CD14-positive monocyte (primary cell): Measurements from ENCODE around the gene WDR20. TPM values are rescaled to one million over a fixed set of nuclear protein-coding genes. Genes with fewer than 3 reads are reported as not detected.

Experiments used
- DNase-seq, 3 donors: peaks; one replicate each; pipeline ENCODE4 v3.0.0-alpha.2; 2011 to 2022
- H2AFZ ChIP-seq: 2 replicates; pipeline ENCODE4 v1.6.0; 2012; ENCODE audit warnings: mild to moderate bottlenecking, low read depth, low read length, inconsistent platforms; ENCODE audit not compliant: insufficient read depth, poor library complexity, severe bottlenecking
- H3K27ac ChIP-seq, 2 donors: 1 replicate in 1 of 2; 2 replicates in 1 of 2; pipeline ENCODE4 v1.5.1; 2012 to 2013; ENCODE audit warnings: low read length in 2 of 2, control low read depth in 1 of 2, inconsistent platforms in 1 of 2, low read depth in 1 of 2, mild to moderate bottlenecking in 1 of 2
- H3K27me3 ChIP-seq, 2 donors: one replicate each; pipeline versions ENCODE4 v1.6.0 to v1.6.1; 2011 to 2013; ENCODE audit warnings: low read length in 2 of 2; ENCODE audit not compliant: control insufficient read depth in 2 of 2, insufficient read depth in 2 of 2
- H3K36me3 ChIP-seq, 2 donors: replicated peaks in 1 of 2; 1 replicate in 1 of 2; 2 replicates in 1 of 2; pipeline versions ENCODE4 v1.5.1 to v1.6.1; 2012 to 2013; ENCODE audit warnings: low read length in 2 of 2, control low read depth in 1 of 2, inconsistent platforms in 1 of 2, mild to moderate bottlenecking in 1 of 2; ENCODE audit not compliant: insufficient read depth in 2 of 2, control insufficient read depth in 1 of 2
- H3K4me1 ChIP-seq, 2 donors: 1 replicate in 1 of 2; 2 replicates in 1 of 2; pipeline versions ENCODE4 v1.5.1 to v1.6.1; 2012 to 2013; ENCODE audit warnings: low read length in 2 of 2, control low read depth in 1 of 2, inconsistent platforms in 1 of 2, mild to moderate bottlenecking in 1 of 2, moderate library complexity in 1 of 2; ENCODE audit not compliant: insufficient read depth in 2 of 2, control insufficient read depth in 1 of 2
- H3K4me2 ChIP-seq: replicated peaks from 2 replicates; pipeline ENCODE3; 2012; ENCODE audit warnings: low read length, moderate library complexity, mild to moderate bottlenecking; ENCODE audit not compliant: poor library complexity, severe bottlenecking; ENCODE audit errors: extremely low read depth
- H3K4me3 ChIP-seq, 3 experiments: fragments of 200-600 bp in 1 of 3; sonication (generic) in 1 of 3; replicated peaks in 1 of 3; 1 replicate in 2 of 3; 2 replicates in 1 of 3; pipeline ENCODE4 v1.5.1; 2011 to 2013; ENCODE audit warnings: low read length in 3 of 3, mild to moderate bottlenecking in 3 of 3, control low read depth in 2 of 3, low read depth in 2 of 3, inconsistent platforms in 1 of 3, moderate library complexity in 1 of 3
- H3K79me2 ChIP-seq: 2 replicates; pipeline ENCODE4 v1.6.0; 2012; ENCODE audit warnings: mild to moderate bottlenecking, control low read depth, inconsistent platforms, low read length, moderate library complexity; ENCODE audit not compliant: insufficient read depth
- H3K9ac ChIP-seq: 2 replicates; pipeline ENCODE4 v1.6.0; 2017; ENCODE audit warnings: low read length, mild to moderate bottlenecking; ENCODE audit not compliant: insufficient read depth, poor library complexity, severe bottlenecking
- H3K9me3 ChIP-seq, 2 donors: replicated peaks in 1 of 2; 1 replicate in 1 of 2; 2 replicates in 1 of 2; pipeline versions ENCODE4 v1.5.1 to v1.6.1; 2012 to 2013; ENCODE audit warnings: low read length in 2 of 2, control low read depth in 1 of 2; ENCODE audit not compliant: control insufficient read depth in 1 of 2, insufficient read depth in 1 of 2
- H4K20me1 ChIP-seq: 2 replicates; pipeline ENCODE4 v1.6.0; 2012; ENCODE audit warnings: mild to moderate bottlenecking, low read length, control low read depth, moderate library complexity; ENCODE audit not compliant: insufficient read depth
- H3K27ac Mint-ChIP-seq, 7 donors: one replicate each; pipeline ENCODE4 v1.8.0; 2020; ENCODE audit warnings: mild to moderate bottlenecking in 7 of 7, mixed read lengths in 7 of 7, moderate library complexity in 6 of 7, inconsistent platforms in 2 of 7
- H3K27me3 Mint-ChIP-seq, 3 donors: one replicate each; pipeline ENCODE4 v1.8.0; 2021 to 2022; ENCODE audit warnings: low read depth in 3 of 3, mild to moderate bottlenecking in 3 of 3, mixed read lengths in 3 of 3, moderate library complexity in 3 of 3, inconsistent platforms in 1 of 3
- H3K36me3 Mint-ChIP-seq, 2 donors: one replicate each; pipeline ENCODE4 v1.8.0; 2020; ENCODE audit warnings: mixed read lengths in 2 of 2, inconsistent platforms in 1 of 2, mild to moderate bottlenecking in 1 of 2
- H3K4me1 Mint-ChIP-seq: one replicate; pipeline ENCODE4 v1.8.0; 2020; ENCODE audit warnings: mild to moderate bottlenecking, mixed read lengths
- H3K4me3 Mint-ChIP-seq, 2 donors: one replicate each; pipeline ENCODE4 v1.8.0; 2020; ENCODE audit warnings: mild to moderate bottlenecking in 2 of 2, mixed read lengths in 2 of 2, moderate library complexity in 1 of 2
- H3K9me3 Mint-ChIP-seq, 7 donors: one replicate each; pipeline ENCODE4 v1.8.0; 2020 to 2022; ENCODE audit warnings: mixed read lengths in 7 of 7, mild to moderate bottlenecking in 6 of 7, moderate library complexity in 6 of 7, inconsistent platforms in 2 of 7
- WGBS: methylation state at CpG from one replicate; pipeline ENCODE4 v1.1.5; 2013; ENCODE audit warnings: missing lambda C conversion rate; ENCODE audit not compliant: insufficient coverage; 5-methylcytosine and 5-hydroxymethylcytosine counted together
- intact Hi-C, 2 donors: fragments of 100-400 bp; cut with micrococcal nuclease; formaldehyde crosslinking; loops; one replicate each; pipeline versions ENCODE4 v1.15.0 to v1.15.1; 2023
- polyA plus RNA-seq, 3 donors: library from polyadenylated mRNA; depleted of rRNA in 1 of 3; unstranded in 2 of 3; stranded (reverse) in 1 of 3; fragments of 300-500 nt in 2 of 3; fragments of >200 nt in 1 of 3; fragmentation: Illumina TruSeq in 2 of 3; gene quantifications; 1 replicate in 2 of 3; 2 replicates in 1 of 3; pipeline ENCODE4 v1.2.3, GENCODE V29; 2012 to 2021
- TF ChIP-seq, protein P1 (sequence below): fragments of 200-600 bp; IDR thresholded peaks from one replicate; pipeline ENCODE4 v1.8.0; 2022; ENCODE audit warnings: antibody characterized with exemption, mild to moderate bottlenecking

WDR20 gene
- polyA plus RNA-seq, 3 donors, result 7.4 to 13.3 (median 9.0) TPM

- Mint-ChIP-seq H3K27ac (no peak overlapping the region), H3K9me3 (peaks cover 0 to 2% (median 0%) of the 10 kb centered on the region in 7 donors), H3K4me3 (no peak overlapping the region), H3K36me3 (peaks cover 6 to 13% of the 10 kb centered on the region in 2 donors), H3K4me1 (no peaks in the 10 kb centered on the region), H3K27me3 (no peaks in the 10 kb centered on the region)
- no peaks in the 10 kb centered on the region for H3K4me1 ChIP-seq
- H3K27me3 ChIP-seq, result no peaks in the 10 kb centered on the region
- no peak overlapping the region for H3K27ac ChIP-seq
- H3K9me3 ChIP-seq, result no peaks in the 10 kb centered on the region
- no peak overlapping the region for H3K9ac ChIP-seq
- no peak for DNase-seq
- WGBS, result 93% methylated on average over 25 of the region's 28 CpGs
- H3K4me2 ChIP-seq, result no peak overlapping the region
- TF ChIP-seq, protein P1, sequence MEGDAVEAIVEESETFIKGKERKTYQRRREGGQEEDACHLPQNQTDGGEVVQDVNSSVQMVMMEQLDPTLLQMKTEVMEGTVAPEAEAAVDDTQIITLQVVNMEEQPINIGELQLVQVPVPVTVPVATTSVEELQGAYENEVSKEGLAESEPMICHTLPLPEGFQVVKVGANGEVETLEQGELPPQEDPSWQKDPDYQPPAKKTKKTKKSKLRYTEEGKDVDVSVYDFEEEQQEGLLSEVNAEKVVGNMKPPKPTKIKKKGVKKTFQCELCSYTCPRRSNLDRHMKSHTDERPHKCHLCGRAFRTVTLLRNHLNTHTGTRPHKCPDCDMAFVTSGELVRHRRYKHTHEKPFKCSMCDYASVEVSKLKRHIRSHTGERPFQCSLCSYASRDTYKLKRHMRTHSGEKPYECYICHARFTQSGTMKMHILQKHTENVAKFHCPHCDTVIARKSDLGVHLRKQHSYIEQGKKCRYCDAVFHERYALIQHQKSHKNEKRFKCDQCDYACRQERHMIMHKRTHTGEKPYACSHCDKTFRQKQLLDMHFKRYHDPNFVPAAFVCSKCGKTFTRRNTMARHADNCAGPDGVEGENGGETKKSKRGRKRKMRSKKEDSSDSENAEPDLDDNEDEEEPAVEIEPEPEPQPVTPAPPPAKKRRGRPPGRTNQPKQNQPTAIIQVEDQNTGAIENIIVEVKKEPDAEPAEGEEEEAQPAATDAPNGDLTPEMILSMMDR, result no peak
- no peak overlapping the region for H3K4me3 ChIP-seq
- intact Hi-C loops, result no loop called here
- no peak overlapping the region for H2AFZ ChIP-seq
- H4K20me1 ChIP-seq, result no peaks in the 10 kb centered on the region
- H3K36me3 ChIP-seq, result peaks cover 0 to 10% of the 10 kb centered on the region in 2 donors
- H3K79me2 ChIP-seq, result no peaks in the 10 kb centered on the region
Measured at GRCh38 chr14:102227184-102227964, 87.7 kb downstream of the WDR20 start.

DNA sequence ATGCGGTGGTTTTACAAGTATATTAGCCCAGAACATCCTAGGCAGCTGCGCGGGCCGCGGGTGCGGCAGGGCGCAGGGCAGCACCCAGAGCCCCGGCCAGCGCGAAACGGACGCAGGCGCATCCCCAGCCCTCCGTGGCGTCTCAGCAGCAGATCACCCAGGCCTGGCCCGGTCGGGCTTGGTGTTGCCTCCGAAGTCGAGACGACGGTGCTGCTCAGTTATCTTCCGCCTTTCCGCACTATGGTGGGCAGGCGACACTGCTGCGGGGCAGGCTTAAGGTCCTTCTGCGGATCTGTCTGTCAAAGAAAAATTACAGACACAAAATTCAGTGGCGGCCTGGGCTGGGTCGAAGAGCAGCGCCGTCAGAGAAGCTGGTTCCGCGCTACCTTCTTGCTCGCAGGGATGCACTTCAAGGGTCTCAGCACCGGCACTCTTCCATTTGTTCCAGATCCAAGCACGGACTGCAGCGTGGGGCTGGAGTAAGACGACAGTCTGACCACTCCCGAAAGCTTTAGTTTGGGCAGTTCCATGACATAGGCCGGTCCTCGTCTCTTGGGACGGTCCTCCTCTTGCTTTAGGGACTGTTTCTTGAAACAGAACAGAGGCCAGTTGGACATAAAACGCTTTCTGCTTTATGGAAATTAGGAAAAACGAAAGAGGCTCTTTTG is 89.5 kb downstream of the WDR20 start:
- peaks cover 0 to 2% (median 0%) of the 10 kb centered on the region in 7 donors for H3K9me3 Mint-ChIP-seq
- Histone ChIP-seq H3K9ac (no peak overlapping the region), H3K36me3 (no peaks in the 10 kb centered on the region), H3K27ac (no peak overlapping the region), H3K4me1 (no peaks in the 10 kb centered on the region), H3K4me2 (no peak overlapping the region), H2AFZ (no peak overlapping the region), H3K4me3 (no peak overlapping the region), H3K9me3 (no peaks in the 10 kb centered on the region), H4K20me1 (no peaks in the 10 kb centered on the region), H3K79me2 (no peaks in the 10 kb centered on the region), H3K27me3 (no peaks in the 10 kb centered on the region)
- H3K4me1 Mint-ChIP-seq, result no peaks in the 10 kb centered on the region
- H3K36me3 Mint-ChIP-seq, result peaks cover 2 to 4% of the 10 kb centered on the region in 2 donors
- no peak overlapping the region for H3K4me3 Mint-ChIP-seq
- H3K27me3 Mint-ChIP-seq, result no peaks in the 10 kb centered on the region
- DNase-seq, result no peak
- no peak overlapping the region for H3K27ac Mint-ChIP-seq
- TF ChIP-seq, protein P1, result no peak
- 97% methylated on average over 41 of the region's 43 CpGs for WGBS
- intact Hi-C loops, result no loop called here
